GM23338 (cell line): ENCODE measurements around the gene ABL1. TPM values are rescaled to one million over a fixed set of nuclear protein-coding genes. Genes with fewer than 3 reads are reported as not detected.

Experiments
- ATAC-seq: fragments of 200-7000 bp; cut with Tn5 transposase; 3 replicates; pipeline ENCODE4 v1.9.1; 2020
- DNase-seq: peaks from one replicate; pipeline ENCODE4 v3.0.0-alpha.2; 2015; ENCODE audit warnings: low spot score
- H2AFZ ChIP-seq: fragments of 200-600 bp; sonication (generic); 2 replicates; pipeline ENCODE4 v1.8.0; 2016; ENCODE audit warnings: antibody characterized with exemption, mild to moderate bottlenecking, moderate library complexity
- H3F3A ChIP-seq: fragments of 200-600 bp; sonication (generic); replicated peaks from 2 replicates; pipeline ENCODE4 v1.8.0; 2017; ENCODE audit warnings: antibody characterized with exemption, mixed run types, low read depth
- H3K27ac ChIP-seq: fragments of 200-600 bp; sonication (generic); 2 replicates; pipeline ENCODE4 v1.6.1; 2016; ENCODE audit warnings: low read depth
- H3K27me3 ChIP-seq: fragments of 200-600 bp; sonication (generic); 2 replicates; pipeline ENCODE4 v1.8.0; 2016; ENCODE audit warnings: mild to moderate bottlenecking, mixed run types, moderate library complexity; ENCODE audit not compliant: insufficient read depth
- H3K36me3 ChIP-seq: fragments of 200-600 bp; sonication (generic); 2 replicates; pipeline ENCODE4 v1.8.0; 2016; ENCODE audit warnings: mild to moderate bottlenecking; ENCODE audit not compliant: insufficient read depth
- H3K4me1 ChIP-seq: fragments of 200-600 bp; sonication (generic); 2 replicates; pipeline ENCODE4 v1.8.0; 2016; ENCODE audit warnings: mild to moderate bottlenecking, moderate library complexity; ENCODE audit not compliant: insufficient read depth
- H3K4me2 ChIP-seq: fragments of 200-600 bp; sonication (generic); 2 replicates; pipeline ENCODE4 v1.7.1; 2017; ENCODE audit warnings: mixed run types
- H3K4me3 ChIP-seq: fragments of 200-600 bp; sonication (generic); 2 replicates; pipeline ENCODE4 v1.6.1; 2016; ENCODE audit warnings: mixed run types
- H3K79me2 ChIP-seq: fragments of 200-600 bp; sonication (generic); replicated peaks from 2 replicates; pipeline ENCODE4 v1.8.0; 2017; ENCODE audit warnings: mild to moderate bottlenecking; ENCODE audit not compliant: insufficient read depth
- H3K9me2 ChIP-seq: fragments of 200-600 bp; sonication (generic); 2 replicates; pipeline ENCODE4 v1.8.0; 2017; ENCODE audit not compliant: insufficient read depth
- H4K20me1 ChIP-seq: fragments of 200-600 bp; sonication (generic); replicated peaks from 2 replicates; pipeline ENCODE4 v1.8.0; 2017; ENCODE audit warnings: mild to moderate bottlenecking; ENCODE audit not compliant: insufficient read depth
- H3K27ac Mint-ChIP-seq: 2 replicates; pipeline ENCODE4 v1.8.0; 2020; ENCODE audit warnings: inconsistent platforms, mild to moderate bottlenecking, moderate library complexity, mixed read lengths
- H3K27me3 Mint-ChIP-seq: 3 replicates; pipeline ENCODE4 v1.8.0; 2022; ENCODE audit warnings: low read depth, mild to moderate bottlenecking, moderate library complexity, mixed read lengths, inconsistent platforms; ENCODE audit not compliant: insufficient read depth, poor library complexity
- H3K36me3 Mint-ChIP-seq: 3 replicates; pipeline ENCODE4 v1.8.0; 2021; ENCODE audit warnings: low read depth, mild to moderate bottlenecking, inconsistent platforms, moderate library complexity, mixed read lengths
- H3K4me1 Mint-ChIP-seq: 3 replicates; pipeline ENCODE4 v1.8.0; 2020; ENCODE audit warnings: mild to moderate bottlenecking, inconsistent platforms, mixed read lengths
- H3K4me3 Mint-ChIP-seq: 3 replicates; pipeline ENCODE4 v1.8.0; 2021; ENCODE audit warnings: moderate library complexity, mild to moderate bottlenecking, inconsistent platforms, mixed read lengths
- H3K9me3 Mint-ChIP-seq: 3 replicates; pipeline ENCODE4 v1.8.0; 2020; ENCODE audit warnings: moderate library complexity, mild to moderate bottlenecking, inconsistent platforms, mixed read lengths
- CREB1 ChIP-seq: fragments of 250-450 bp; sonication (Bioruptor Pico); IDR thresholded peaks from 2 replicates; pipeline ENCODE4 v1.5.0; 2020; ENCODE audit warnings: low read depth, mild to moderate bottlenecking, moderate library complexity
- EZH2 ChIP-seq: fragments of 200-600 bp; sonication (generic); IDR thresholded peaks from one replicate; pipeline ENCODE4 v1.8.0; 2017; ENCODE audit warnings: antibody characterized with exemption, mild to moderate bottlenecking, low read depth; ENCODE audit not compliant: unreplicated experiment
- EZH2phosphoT487 ChIP-seq: fragments of 200-600 bp; sonication (generic); IDR thresholded peaks from one replicate; pipeline ENCODE4 v1.8.1; 2018; ENCODE audit warnings: antibody characterized with exemption; ENCODE audit not compliant: unreplicated experiment
- JUNB ChIP-seq: IDR thresholded peaks from one replicate; pipeline ENCODE4 v1.6.1; 2016; ENCODE audit warnings: antibody characterized with exemption; ENCODE audit not compliant: unreplicated experiment
- NANOG ChIP-seq: IDR thresholded peaks from 2 replicates; pipeline ENCODE4 v1.6.1; 2016; ENCODE audit warnings: antibody characterized with exemption, borderline replicate concordance
- POLR2AphosphoS5 ChIP-seq: IDR thresholded peaks from 2 replicates; pipeline ENCODE4 v1.6.1; 2016; ENCODE audit warnings: antibody characterized with exemption, low read depth
- STAT1 ChIP-seq: IDR thresholded peaks from one replicate; pipeline ENCODE4 v1.6.1; 2016; ENCODE audit warnings: antibody characterized with exemption; ENCODE audit not compliant: unreplicated experiment
- ZNF114 ChIP-seq: fragments of 250-450 bp; sonication (Bioruptor Pico); IDR thresholded peaks from 2 replicates; pipeline ENCODE4 v1.5.0; 2020; ENCODE audit warnings: mild to moderate bottlenecking, moderate library complexity
- ZNF331 ChIP-seq: fragments of 250-450 bp; sonication (Bioruptor Pico); IDR thresholded peaks from 2 replicates; pipeline ENCODE4 v1.5.0; 2020; ENCODE audit warnings: low read depth, mild to moderate bottlenecking, moderate library complexity
- polyA plus RNA-seq: library from polyadenylated mRNA; unstranded; fragments of >200 nt; fragmentation: Nextera tagmentation; extraction: Ambion mirVana; gene quantifications from 2 replicates; pipeline ENCODE4 v1.2.1, GENCODE V29; 2016
- total RNA-seq: library from RNA; depleted of rRNA; stranded (reverse); fragments of >200 nt; shearing (Covaris generic); gene quantifications from 2 replicates; pipeline ENCODE4 v1.2.3, GENCODE V29; 2014
- TF ChIP-seq, protein P1 (sequence below): fragments of 250-450 bp; sonication (Bioruptor Pico); IDR thresholded peaks from 2 replicates; pipeline ENCODE4 v1.5.0; 2020; ENCODE audit warnings: mild to moderate bottlenecking, moderate library complexity
- TF ChIP-seq, protein P2 (sequence below): IDR thresholded peaks from one replicate; pipeline ENCODE4 v1.6.1; 2018; ENCODE audit warnings: antibody characterized with exemption; ENCODE audit not compliant: unreplicated experiment
- TF ChIP-seq, protein P3 (sequence below), 2 experiments: fragments of 200-600 bp in 1 of 2; sonication (generic) in 1 of 2; conservative IDR thresholded peaks; 2 replicates each; pipeline versions ENCODE4 v1.5.1 to v1.6.1; 2016 to 2017; ENCODE audit warnings: antibody characterized with exemption in 2 of 2, low read depth in 2 of 2, mild to moderate bottlenecking in 2 of 2, moderate library complexity in 1 of 2
- TF ChIP-seq, protein P4 (sequence below): IDR thresholded peaks from 2 replicates; pipeline ENCODE4 v1.6.1; 2016; ENCODE audit warnings: antibody characterized with exemption

Gene ABL1
- total and polyA plus RNA-seq, 2 experiments from 2014 or later, result 20.7 to 85.1 TPM

DNA sequence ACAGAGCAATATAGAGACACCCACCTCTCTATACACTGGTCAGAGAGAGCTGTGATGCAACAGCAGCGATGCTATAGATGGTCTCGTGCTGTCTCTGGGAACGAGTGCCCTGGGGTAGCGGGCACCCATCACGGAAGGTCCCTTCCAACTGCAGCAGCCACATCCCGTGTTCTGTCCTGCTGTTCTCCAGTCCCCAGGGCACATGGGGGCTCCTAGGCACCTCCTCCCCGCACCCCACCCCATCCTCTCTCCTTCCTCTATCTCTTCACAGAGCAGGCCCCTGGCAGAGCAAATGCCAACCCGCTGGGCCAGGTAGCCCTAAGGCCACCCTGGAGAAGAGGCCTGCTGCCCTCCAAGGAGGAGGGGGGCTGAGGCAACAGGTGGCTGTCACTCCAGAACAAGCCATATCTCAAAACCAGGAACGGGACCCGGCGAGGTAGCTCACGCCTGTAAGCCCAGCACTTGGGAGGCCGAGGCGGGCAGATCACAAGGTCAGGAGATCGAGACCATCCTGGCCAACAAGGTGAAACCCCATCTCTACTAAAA lies 95.8 kb downstream of the ABL1 start:
- ATAC-seq (no peak), DNase-seq (no peak)
- H3K36me3 Mint-ChIP-seq, result no peaks in the 10 kb centered on the region; the same call in 2 of the 3 replicates
- H3F3A ChIP-seq, result peaks cover 4% of the 10 kb centered on the region; the same call in 1 of the 2 replicates
- no peak overlapping the region for H3K4me2 ChIP-seq
- no peak overlapping the region for H3K4me3 Mint-ChIP-seq
- peaks cover 29% of the 10 kb centered on the region for H3K4me1 ChIP-seq
- no peaks in the 10 kb centered on the region for H3K36me3 ChIP-seq
- peaks cover 23% of the 10 kb centered on the region for H3K27me3 Mint-ChIP-seq
- peaks cover 33% of the 10 kb centered on the region for H3K4me1 Mint-ChIP-seq
- no peaks in the 10 kb centered on the region for H3K79me2 ChIP-seq
- H3K9me3 Mint-ChIP-seq, result no peaks in the 10 kb centered on the region; the same call in 2 of the 3 replicates
- no peaks in the 10 kb centered on the region for H3K27me3 ChIP-seq
- H3K27ac ChIP-seq, result no peak overlapping the region
- no peak overlapping the region for H3K4me3 ChIP-seq
- H4K20me1 ChIP-seq, result no peaks in the 10 kb centered on the region
- TF ChIP-seq CREB1 (CRISPR knock-in tag) (no peak), ZNF114 (CRISPR knock-in tag) (no peak), EZH2 (no peak), EZH2phosphoT487 (no peak), JUNB (no peak), ZNF331 (CRISPR knock-in tag) (no peak), POLR2AphosphoS5 (no peak), STAT1 (no peak), NANOG (no peak)
- TF ChIP-seq, protein P1, sequence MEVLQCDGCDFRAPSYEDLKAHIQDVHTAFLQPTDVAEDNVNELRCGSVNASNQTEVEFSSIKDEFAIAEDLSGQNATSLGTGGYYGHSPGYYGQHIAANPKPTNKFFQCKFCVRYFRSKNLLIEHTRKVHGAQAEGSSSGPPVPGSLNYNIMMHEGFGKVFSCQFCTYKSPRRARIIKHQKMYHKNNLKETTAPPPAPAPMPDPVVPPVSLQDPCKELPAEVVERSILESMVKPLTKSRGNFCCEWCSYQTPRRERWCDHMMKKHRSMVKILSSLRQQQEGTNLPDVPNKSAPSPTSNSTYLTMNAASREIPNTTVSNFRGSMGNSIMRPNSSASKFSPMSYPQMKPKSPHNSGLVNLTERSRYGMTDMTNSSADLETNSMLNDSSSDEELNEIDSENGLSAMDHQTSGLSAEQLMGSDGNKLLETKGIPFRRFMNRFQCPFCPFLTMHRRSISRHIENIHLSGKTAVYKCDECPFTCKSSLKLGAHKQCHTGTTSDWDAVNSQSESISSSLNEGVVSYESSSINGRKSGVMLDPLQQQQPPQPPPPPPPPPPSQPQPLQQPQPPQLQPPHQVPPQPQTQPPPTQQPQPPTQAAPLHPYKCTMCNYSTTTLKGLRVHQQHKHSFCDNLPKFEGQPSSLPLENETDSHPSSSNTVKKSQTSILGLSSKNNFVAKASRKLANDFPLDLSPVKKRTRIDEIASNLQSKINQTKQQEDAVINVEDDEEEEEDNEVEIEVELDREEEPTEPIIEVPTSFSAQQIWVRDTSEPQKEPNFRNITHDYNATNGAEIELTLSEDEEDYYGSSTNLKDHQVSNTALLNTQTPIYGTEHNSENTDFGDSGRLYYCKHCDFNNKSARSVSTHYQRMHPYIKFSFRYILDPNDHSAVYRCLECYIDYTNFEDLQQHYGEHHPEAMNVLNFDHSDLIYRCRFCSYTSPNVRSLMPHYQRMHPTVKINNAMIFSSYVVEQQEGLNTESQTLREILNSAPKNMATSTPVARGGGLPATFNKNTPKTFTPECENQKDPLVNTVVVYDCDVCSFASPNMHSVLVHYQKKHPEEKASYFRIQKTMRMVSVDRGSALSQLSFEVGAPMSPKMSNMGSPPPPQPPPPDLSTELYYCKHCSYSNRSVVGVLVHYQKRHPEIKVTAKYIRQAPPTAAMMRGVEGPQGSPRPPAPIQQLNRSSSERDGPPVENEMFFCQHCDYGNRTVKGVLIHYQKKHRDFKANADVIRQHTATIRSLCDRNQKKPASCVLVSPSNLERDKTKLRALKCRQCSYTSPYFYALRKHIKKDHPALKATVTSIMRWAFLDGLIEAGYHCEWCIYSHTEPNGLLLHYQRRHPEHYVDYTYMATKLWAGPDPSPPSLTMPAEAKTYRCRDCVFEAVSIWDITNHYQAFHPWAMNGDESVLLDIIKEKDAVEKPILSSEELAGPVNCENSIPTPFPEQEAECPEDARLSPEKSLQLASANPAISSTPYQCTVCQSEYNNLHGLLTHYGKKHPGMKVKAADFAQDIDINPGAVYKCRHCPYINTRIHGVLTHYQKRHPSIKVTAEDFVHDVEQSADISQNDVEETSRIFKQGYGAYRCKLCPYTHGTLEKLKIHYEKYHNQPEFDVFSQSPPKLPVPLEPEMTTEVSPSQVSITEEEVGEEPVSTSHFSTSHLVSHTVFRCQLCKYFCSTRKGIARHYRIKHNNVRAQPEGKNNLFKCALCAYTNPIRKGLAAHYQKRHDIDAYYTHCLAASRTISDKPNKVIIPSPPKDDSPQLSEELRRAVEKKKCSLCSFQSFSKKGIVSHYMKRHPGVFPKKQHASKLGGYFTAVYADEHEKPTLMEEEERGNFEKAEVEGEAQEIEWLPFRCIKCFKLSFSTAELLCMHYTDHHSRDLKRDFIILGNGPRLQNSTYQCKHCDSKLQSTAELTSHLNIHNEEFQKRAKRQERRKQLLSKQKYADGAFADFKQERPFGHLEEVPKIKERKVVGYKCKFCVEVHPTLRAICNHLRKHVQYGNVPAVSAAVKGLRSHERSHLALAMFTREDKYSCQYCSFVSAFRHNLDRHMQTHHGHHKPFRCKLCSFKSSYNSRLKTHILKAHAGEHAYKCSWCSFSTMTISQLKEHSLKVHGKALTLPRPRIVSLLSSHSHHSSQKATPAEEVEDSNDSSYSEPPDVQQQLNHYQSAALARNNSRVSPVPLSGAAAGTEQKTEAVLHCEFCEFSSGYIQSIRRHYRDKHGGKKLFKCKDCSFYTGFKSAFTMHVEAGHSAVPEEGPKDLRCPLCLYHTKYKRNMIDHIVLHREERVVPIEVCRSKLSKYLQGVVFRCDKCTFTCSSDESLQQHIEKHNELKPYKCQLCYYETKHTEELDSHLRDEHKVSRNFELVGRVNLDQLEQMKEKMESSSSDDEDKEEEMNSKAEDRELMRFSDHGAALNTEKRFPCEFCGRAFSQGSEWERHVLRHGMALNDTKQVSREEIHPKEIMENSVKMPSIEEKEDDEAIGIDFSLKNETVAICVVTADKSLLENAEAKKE (CRISPR knock-in tag), result no peak
- TF ChIP-seq, protein P2, sequence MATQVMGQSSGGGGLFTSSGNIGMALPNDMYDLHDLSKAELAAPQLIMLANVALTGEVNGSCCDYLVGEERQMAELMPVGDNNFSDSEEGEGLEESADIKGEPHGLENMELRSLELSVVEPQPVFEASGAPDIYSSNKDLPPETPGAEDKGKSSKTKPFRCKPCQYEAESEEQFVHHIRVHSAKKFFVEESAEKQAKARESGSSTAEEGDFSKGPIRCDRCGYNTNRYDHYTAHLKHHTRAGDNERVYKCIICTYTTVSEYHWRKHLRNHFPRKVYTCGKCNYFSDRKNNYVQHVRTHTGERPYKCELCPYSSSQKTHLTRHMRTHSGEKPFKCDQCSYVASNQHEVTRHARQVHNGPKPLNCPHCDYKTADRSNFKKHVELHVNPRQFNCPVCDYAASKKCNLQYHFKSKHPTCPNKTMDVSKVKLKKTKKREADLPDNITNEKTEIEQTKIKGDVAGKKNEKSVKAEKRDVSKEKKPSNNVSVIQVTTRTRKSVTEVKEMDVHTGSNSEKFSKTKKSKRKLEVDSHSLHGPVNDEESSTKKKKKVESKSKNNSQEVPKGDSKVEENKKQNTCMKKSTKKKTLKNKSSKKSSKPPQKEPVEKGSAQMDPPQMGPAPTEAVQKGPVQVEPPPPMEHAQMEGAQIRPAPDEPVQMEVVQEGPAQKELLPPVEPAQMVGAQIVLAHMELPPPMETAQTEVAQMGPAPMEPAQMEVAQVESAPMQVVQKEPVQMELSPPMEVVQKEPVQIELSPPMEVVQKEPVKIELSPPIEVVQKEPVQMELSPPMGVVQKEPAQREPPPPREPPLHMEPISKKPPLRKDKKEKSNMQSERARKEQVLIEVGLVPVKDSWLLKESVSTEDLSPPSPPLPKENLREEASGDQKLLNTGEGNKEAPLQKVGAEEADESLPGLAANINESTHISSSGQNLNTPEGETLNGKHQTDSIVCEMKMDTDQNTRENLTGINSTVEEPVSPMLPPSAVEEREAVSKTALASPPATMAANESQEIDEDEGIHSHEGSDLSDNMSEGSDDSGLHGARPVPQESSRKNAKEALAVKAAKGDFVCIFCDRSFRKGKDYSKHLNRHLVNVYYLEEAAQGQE, result no peak
- TF ChIP-seq, protein P3, sequence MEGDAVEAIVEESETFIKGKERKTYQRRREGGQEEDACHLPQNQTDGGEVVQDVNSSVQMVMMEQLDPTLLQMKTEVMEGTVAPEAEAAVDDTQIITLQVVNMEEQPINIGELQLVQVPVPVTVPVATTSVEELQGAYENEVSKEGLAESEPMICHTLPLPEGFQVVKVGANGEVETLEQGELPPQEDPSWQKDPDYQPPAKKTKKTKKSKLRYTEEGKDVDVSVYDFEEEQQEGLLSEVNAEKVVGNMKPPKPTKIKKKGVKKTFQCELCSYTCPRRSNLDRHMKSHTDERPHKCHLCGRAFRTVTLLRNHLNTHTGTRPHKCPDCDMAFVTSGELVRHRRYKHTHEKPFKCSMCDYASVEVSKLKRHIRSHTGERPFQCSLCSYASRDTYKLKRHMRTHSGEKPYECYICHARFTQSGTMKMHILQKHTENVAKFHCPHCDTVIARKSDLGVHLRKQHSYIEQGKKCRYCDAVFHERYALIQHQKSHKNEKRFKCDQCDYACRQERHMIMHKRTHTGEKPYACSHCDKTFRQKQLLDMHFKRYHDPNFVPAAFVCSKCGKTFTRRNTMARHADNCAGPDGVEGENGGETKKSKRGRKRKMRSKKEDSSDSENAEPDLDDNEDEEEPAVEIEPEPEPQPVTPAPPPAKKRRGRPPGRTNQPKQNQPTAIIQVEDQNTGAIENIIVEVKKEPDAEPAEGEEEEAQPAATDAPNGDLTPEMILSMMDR (conservative IDR thresholded peaks at IDR 0.05; ENCODE audit: low read depth in 2 of 2), result no peak
- TF ChIP-seq, protein P4, sequence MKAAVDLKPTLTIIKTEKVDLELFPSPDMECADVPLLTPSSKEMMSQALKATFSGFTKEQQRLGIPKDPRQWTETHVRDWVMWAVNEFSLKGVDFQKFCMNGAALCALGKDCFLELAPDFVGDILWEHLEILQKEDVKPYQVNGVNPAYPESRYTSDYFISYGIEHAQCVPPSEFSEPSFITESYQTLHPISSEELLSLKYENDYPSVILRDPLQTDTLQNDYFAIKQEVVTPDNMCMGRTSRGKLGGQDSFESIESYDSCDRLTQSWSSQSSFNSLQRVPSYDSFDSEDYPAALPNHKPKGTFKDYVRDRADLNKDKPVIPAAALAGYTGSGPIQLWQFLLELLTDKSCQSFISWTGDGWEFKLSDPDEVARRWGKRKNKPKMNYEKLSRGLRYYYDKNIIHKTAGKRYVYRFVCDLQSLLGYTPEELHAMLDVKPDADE, result no peak
- H3K9me2 ChIP-seq, result no peaks in the 10 kb centered on the region
- H2AFZ ChIP-seq, result no peak overlapping the region
- H3K27ac Mint-ChIP-seq, result no peak overlapping the region
